GM12878 (cell line): ENCODE measurements around the gene KDM5B. TPM values are rescaled to one million over a fixed set of nuclear protein-coding genes. Genes with fewer than 3 reads are reported as not detected.
A peak's percentile ranks its signal among the peaks of the same experiment; 100 is the strongest.

Experiments used
- ASH2L ChIP-seq: fragments of 300-600, 200-600 bp; sonication (generic); IDR thresholded peaks from 2 replicates; pipeline ENCODE4 v1.6.1; 2017; ENCODE audit warnings: low read depth, mild to moderate bottlenecking, borderline replicate concordance
- CEBPB ChIP-seq, 2 experiments: fragments of 150-350 bp in 1 of 2; IDR thresholded peaks; 2 replicates each; pipeline ENCODE4 v1.6.1; 2012 to 2014; ENCODE audit warnings: low read depth in 2 of 2, low read length in 2 of 2, borderline replicate concordance in 1 of 2, inconsistent platforms in 1 of 2
- ETV6 ChIP-seq, 2 experiments: fragments of 450-650 bp in 1 of 2; IDR thresholded peaks in 1 of 2; conservative IDR thresholded peaks in 1 of 2; 2 replicates each; pipeline ENCODE4 v1.6.1; 2014; ENCODE audit warnings: antibody characterized with exemption in 1 of 2, borderline replicate concordance in 1 of 2, low read depth in 1 of 2, mild to moderate bottlenecking in 1 of 2, moderate library complexity in 1 of 2
- IRF5 ChIP-seq: fragments of 450-650 bp; IDR thresholded peaks from 2 replicates; pipeline ENCODE4 v1.6.1; 2017; ENCODE audit warnings: borderline replicate concordance
- MYC ChIP-seq: IDR thresholded peaks from 2 replicates; pipeline ENCODE4 v1.6.1; 2011; ENCODE audit warnings: mild to moderate bottlenecking, low read length, moderate library complexity, inconsistent platforms; ENCODE audit not compliant: insufficient read depth, insufficient replicate concordance, insufficient read length, severe bottlenecking
- RCOR1 ChIP-seq: conservative IDR thresholded peaks from 2 replicates; pipeline ENCODE4 v1.6.1; 2012; ENCODE audit warnings: low read depth, low read length, improper control_type of control experiment
- RUNX3 ChIP-seq: IDR thresholded peaks from 2 replicates; pipeline ENCODE4 v1.6.1; 2012; ENCODE audit warnings: low read length, inconsistent platforms
- SMAD5 ChIP-seq: IDR thresholded peaks from 2 replicates; pipeline ENCODE4 v1.6.1; 2016; ENCODE audit warnings: antibody characterized with exemption, low read depth
- TBL1XR1 ChIP-seq: IDR thresholded peaks from 2 replicates; pipeline ENCODE4 v1.6.1; 2012; ENCODE audit warnings: low read depth, low read length, improper control_type of control experiment
- WRNIP1 ChIP-seq: IDR thresholded peaks from 2 replicates; pipeline ENCODE4 v1.6.1; 2011; ENCODE audit warnings: low read depth, low read length, improper control_type of control experiment, borderline replicate concordance
- YBX1 ChIP-seq: fragments of 450-650 bp; IDR thresholded peaks from 2 replicates; pipeline ENCODE4 v1.6.1; 2016; ENCODE audit warnings: antibody characterized with exemption
- YY1 ChIP-seq: IDR thresholded peaks from 2 replicates; pipeline ENCODE4 v1.6.1; 2011; ENCODE audit warnings: low read depth, mild to moderate bottlenecking, low read length
- polyA plus RNA-seq, 11 experiments: library from polyadenylated mRNA; depleted of rRNA in 4 of 11; unstranded in 6 of 11; stranded (reverse) in 5 of 11; fragments of >200 nt; fragmentation: Nextera tagmentation in 4 of 11; fragmentation: Illumina TruSeq in 1 of 11; extraction: Ambion mirVana in 4 of 11; extraction: Trizol in 1 of 11; gene quantifications; 1 replicate in 1 of 11; 2 replicates in 10 of 11; pipeline versions ENCODE4 v1.2.1 to v1.2.3, GENCODE V29; 2011 to 2016; ENCODE audit warnings: inconsistent platforms in 2 of 11, missing spikeins in 2 of 11, low read depth in 1 of 11
- total RNA-seq, 4 experiments: library from RNA; depleted of rRNA in 3 of 4; stranded (reverse); fragments of >200 nt in 3 of 4; fragmentation: Illumina TruSeq in 1 of 4; extraction: Trizol in 1 of 4; gene quantifications; 2 replicates each; pipeline versions ENCODE4 v1.2.1 to v1.2.3, GENCODE V29; 2013 to 2021
- TF ChIP-seq, protein P1 (sequence below): fragments of 450-650 bp; IDR thresholded peaks from 2 replicates; pipeline ENCODE4 v1.6.1; 2017; ENCODE audit warnings: mild to moderate bottlenecking, moderate library complexity
- TF ChIP-seq, protein P2 (sequence below): IDR thresholded peaks from 2 replicates; pipeline ENCODE4 v1.6.1; 2012; ENCODE audit warnings: mild to moderate bottlenecking, low read depth, low read length
- TF ChIP-seq, protein P3 (sequence below): fragments of 450-650 bp; formaldehyde crosslinking; IDR thresholded peaks from 2 replicates; pipeline ENCODE4 v1.4.0; 2022; ENCODE audit warnings: mild to moderate bottlenecking, moderate library complexity

KDM5B gene
- total and polyA plus RNA-seq, 10 of the 15 experiments (the other 5 are each of a cell fraction or from before 2014, with no cell fraction given), result 1.7 to 26.6 (median 8.1) TPM

DNA sequence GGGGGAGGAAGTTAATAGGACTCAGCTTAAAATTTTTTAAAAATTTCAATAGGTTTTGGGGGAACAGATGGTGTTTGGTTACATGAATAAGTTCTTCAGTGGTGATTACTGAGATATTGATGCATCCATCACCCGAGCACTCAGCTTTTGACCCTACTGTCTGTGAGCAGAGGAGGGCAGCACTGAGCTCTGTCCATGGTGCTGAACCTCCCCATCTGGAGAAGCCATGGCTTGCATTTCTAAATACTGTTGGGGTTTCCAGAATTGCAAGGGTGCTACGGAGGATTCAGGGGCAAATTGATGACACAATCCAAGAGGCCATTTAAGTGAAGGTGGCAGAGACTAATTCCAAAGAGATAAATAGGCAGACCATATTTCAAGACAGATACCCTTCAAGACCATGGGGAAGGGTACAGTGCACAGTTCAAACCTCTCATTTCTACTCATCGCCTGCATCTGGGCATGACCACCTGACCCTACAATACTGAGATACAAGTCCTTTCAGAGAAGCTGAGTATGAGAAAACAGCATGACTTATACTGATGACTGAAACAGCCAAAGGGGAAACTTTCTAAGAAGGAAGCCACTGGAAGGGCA lies 115.2 kb downstream of the KDM5B start (continued):
- TF ChIP-seq, protein P1, sequence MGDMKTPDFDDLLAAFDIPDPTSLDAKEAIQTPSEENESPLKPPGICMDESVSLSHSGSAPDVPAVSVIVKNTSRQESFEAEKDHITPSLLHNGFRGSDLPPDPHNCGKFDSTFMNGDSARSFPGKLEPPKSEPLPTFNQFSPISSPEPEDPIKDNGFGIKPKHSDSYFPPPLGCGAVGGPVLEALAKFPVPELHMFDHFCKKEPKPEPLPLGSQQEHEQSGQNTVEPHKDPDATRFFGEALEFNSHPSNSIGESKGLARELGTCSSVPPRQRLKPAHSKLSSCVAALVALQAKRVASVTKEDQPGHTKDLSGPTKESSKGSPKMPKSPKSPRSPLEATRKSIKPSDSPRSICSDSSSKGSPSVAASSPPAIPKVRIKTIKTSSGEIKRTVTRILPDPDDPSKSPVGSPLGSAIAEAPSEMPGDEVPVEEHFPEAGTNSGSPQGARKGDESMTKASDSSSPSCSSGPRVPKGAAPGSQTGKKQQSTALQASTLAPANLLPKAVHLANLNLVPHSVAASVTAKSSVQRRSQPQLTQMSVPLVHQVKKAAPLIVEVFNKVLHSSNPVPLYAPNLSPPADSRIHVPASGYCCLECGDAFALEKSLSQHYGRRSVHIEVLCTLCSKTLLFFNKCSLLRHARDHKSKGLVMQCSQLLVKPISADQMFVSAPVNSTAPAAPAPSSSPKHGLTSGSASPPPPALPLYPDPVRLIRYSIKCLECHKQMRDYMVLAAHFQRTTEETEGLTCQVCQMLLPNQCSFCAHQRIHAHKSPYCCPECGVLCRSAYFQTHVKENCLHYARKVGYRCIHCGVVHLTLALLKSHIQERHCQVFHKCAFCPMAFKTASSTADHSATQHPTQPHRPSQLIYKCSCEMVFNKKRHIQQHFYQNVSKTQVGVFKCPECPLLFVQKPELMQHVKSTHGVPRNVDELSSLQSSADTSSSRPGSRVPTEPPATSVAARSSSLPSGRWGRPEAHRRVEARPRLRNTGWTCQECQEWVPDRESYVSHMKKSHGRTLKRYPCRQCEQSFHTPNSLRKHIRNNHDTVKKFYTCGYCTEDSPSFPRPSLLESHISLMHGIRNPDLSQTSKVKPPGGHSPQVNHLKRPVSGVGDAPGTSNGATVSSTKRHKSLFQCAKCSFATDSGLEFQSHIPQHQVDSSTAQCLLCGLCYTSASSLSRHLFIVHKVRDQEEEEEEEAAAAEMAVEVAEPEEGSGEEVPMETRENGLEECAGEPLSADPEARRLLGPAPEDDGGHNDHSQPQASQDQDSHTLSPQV, result no peak
- TF ChIP-seq YBX1, result no peak
- no peak for TF ChIP-seq RUNX3
- TF ChIP-seq CEBPB (IDR thresholded peaks at IDR 0.05; ENCODE audit: borderline replicate concordance in 1 of 2, low read depth in 2 of 2, low read length in 2 of 2), result no peak
- no peak for TF ChIP-seq IRF5
- no peak for TF ChIP-seq ASH2L
- TF ChIP-seq SMAD5, result no peak
- TF ChIP-seq, protein P2, sequence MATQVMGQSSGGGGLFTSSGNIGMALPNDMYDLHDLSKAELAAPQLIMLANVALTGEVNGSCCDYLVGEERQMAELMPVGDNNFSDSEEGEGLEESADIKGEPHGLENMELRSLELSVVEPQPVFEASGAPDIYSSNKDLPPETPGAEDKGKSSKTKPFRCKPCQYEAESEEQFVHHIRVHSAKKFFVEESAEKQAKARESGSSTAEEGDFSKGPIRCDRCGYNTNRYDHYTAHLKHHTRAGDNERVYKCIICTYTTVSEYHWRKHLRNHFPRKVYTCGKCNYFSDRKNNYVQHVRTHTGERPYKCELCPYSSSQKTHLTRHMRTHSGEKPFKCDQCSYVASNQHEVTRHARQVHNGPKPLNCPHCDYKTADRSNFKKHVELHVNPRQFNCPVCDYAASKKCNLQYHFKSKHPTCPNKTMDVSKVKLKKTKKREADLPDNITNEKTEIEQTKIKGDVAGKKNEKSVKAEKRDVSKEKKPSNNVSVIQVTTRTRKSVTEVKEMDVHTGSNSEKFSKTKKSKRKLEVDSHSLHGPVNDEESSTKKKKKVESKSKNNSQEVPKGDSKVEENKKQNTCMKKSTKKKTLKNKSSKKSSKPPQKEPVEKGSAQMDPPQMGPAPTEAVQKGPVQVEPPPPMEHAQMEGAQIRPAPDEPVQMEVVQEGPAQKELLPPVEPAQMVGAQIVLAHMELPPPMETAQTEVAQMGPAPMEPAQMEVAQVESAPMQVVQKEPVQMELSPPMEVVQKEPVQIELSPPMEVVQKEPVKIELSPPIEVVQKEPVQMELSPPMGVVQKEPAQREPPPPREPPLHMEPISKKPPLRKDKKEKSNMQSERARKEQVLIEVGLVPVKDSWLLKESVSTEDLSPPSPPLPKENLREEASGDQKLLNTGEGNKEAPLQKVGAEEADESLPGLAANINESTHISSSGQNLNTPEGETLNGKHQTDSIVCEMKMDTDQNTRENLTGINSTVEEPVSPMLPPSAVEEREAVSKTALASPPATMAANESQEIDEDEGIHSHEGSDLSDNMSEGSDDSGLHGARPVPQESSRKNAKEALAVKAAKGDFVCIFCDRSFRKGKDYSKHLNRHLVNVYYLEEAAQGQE, result peak; percentile 98
- no peak for TF ChIP-seq ETV6 (conservative IDR thresholded peaks at IDR 0.05 in 1 of 2, IDR thresholded peaks at IDR 0.05 in 1 of 2; ENCODE audit: borderline replicate concordance in 1 of 2, low read depth in 1 of 2)
- TF ChIP-seq TBL1XR1, result no peak
- TF ChIP-seq YY1, result 0 out of 2 replicates have a peak, but pooled peaks have one; percentile 43
- TF ChIP-seq, protein P3, sequence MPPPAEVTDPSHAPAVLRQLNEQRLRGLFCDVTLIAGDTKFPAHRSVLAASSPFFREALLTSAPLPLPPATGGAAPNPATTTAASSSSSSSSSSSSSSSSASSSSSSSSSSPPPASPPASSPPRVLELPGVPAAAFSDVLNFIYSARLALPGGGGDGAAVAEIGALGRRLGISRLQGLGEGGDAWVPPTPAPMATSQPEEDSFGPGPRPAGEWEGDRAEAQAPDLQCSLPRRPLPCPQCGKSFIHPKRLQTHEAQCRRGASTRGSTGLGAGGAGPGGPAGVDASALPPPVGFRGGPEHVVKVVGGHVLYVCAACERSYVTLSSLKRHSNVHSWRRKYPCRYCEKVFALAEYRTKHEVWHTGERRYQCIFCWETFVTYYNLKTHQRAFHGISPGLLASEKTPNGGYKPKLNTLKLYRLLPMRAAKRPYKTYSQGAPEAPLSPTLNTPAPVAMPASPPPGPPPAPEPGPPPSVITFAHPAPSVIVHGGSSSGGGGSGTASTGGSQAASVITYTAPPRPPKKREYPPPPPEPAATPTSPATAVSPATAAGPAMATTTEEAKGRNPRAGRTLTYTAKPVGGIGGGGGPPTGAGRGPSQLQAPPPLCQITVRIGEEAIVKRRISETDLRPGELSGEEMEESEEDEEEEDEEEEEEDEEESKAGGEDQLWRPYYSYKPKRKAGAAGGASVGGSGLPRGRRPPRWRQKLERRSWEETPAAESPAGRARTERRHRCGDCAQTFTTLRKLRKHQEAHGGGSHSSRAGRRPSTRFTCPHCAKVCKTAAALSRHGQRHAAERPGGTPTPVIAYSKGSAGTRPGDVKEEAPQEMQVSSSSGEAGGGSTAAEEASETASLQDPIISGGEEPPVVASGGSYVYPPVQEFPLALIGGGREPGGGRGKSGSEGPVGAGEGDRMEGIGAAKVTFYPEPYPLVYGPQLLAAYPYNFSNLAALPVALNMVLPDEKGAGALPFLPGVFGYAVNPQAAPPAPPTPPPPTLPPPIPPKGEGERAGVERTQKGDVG, result no peak
- 0 out of 2 replicates have a peak, but pooled peaks have one; percentile 85 for TF ChIP-seq RCOR1
- TF ChIP-seq MYC, result no peak
- no peak for TF ChIP-seq WRNIP1
